Pons (tissue), 1 donor: Measurements from ENCODE around the gene SAXO1.
A peak's percentile ranks its signal among the peaks of the same experiment; 100 is the strongest.
"Not testable (repeated sequence)": the region's sequence is repeated elsewhere in the genome, so short reads cannot be mapped to it uniquely, and the experiment has no call there.

Experiments used
- DNase-seq: peaks from one replicate; pipeline ENCODE4 v3.0.0-alpha.2; 2016; ENCODE audit warnings: low spot score

Gene SAXO1

DNA sequence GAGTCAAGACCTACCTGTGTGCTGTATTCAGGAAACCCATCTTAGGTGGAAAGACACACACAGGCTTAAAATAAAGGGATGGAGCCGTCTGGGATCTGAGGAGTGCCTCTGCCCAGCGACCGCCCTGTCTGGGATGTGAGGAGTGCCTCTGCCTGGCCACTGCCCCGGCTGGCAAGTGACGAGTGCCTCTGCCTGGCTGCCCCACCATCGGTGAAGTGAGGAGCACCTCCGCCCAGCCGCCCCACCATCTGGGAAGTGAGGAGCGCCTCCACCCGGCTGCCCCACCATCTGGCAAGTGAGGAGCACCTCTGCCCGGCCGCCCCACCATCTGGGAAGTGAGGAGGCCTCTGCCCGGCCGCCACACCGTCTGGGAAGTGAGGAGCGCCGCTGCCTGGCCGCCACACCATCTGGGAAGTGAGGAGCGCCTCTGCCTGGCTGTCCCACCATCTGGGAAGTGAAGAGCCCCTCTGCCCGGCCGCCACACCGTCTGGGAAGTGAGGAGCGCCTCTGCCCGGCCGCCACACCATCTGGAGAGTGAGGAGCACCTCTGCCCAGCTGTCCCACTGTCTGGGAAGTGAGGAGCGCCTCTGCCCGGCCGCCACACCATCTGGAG, 33.7 kb downstream of the SAXO1 start:
- DNase-seq = no peak

DNA sequence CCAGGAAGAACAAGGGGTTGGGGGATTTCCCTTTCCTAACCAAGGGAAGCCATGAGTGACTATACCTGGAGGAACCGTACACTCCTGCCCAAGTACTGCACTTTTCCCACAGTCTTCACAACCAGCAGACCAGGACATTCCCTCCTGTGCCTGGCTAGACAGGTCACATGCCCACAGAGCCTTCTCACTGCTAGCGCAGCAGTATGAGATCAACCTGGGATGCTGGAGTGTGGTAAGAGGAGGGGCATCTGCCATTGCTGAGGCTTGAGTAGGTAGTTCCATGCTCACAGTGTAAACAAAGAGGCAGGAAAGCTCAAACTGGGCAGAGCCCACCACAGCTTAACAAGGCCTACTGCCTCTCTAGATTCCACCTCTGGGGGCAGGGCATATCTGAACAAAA, 35.9 kb downstream of the SAXO1 start:
- DNase-seq = no peak

- no peak for DNase-seq
Observed at GRCh38 chr9:18996211-18996610, 36.8 kb downstream of the SAXO1 start.

GRCh38 chr9:18994263-18994916, 38.6 kb downstream of the SAXO1 start:
- no peak for DNase-seq

DNA sequence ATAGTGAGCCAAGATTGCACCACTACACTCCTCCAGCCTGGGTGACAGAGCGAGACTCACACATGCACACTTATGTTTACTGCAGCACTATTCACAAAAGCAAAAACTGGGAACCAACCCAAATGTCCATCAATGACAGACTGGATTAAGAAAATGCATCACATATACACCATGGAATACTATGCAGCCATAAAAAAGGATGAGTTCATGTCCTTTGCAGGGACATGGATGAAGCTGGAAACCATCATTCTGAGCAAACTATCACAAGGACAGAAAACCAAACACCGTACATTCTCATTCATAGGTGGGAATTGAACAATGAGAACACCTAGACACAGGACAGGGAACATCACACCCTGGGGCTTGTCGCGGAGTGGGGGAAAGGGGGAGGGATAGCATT, 41.8 kb downstream of the SAXO1 start:
- DNase-seq = not testable (repeated sequence)

GRCh38 chr9:18990494-18990893, 42.5 kb downstream of the SAXO1 start:
- DNase-seq = no peak

GRCh38 chr9:18989865-18990264, 43.1 kb downstream of the SAXO1 start:
- DNase-seq = no peak

DNA sequence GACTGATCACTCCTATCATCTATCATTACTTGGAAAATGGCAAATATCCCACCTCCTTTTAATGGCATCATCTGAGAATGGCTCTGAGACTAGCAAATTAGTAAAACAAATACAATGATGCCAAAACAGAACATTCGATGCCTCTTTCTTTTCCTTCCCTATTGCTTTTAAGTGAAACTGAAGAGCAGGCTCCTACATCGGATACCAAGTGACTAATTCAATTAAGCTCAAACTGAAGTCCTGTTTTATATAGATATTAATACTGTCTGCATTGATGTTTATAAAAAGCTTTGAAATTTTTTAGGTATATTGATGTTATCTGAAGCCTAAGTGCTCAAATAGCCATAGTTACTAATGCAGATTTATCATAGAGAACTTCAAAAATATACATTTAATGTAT, 43.9 kb downstream of the SAXO1 start:
- no peak for DNase-seq

GRCh38 chr9:18988003-18988402, 45.0 kb downstream of the SAXO1 start:
- no peak for DNase-seq

- no peak for DNase-seq
Observed at GRCh38 chr9:18985996-18986395, 47.0 kb downstream of the SAXO1 start.

GRCh38 chr9:18985464-18985951, 47.5 kb downstream of the SAXO1 start:
- DNase-seq = no peak

DNA sequence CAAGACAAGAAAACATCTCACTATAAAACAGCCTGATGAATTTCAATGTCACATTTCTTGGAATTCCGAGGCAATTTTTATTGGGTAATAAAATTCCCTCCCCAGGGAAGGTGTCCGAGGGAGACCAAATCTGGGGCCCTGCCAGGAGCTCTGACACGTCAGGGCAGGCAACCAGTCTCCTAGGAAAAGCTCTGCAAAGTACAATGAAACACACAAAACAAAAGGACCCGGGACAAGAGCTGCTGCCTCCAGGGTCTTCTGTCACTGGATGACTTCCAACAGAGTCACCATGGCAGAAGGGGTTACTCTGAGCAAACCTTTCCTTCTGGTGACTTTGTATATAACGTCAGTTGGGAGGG, 50.8 kb downstream of the SAXO1 start:
- no peak for DNase-seq

- DNase-seq = no peak
Observed at GRCh38 chr9:18981476-18982261, 51.3 kb downstream of the SAXO1 start.

- peak; percentile 24 for DNase-seq
Observed at GRCh38 chr9:18980189-18980588, 52.8 kb downstream of the SAXO1 start.

DNA sequence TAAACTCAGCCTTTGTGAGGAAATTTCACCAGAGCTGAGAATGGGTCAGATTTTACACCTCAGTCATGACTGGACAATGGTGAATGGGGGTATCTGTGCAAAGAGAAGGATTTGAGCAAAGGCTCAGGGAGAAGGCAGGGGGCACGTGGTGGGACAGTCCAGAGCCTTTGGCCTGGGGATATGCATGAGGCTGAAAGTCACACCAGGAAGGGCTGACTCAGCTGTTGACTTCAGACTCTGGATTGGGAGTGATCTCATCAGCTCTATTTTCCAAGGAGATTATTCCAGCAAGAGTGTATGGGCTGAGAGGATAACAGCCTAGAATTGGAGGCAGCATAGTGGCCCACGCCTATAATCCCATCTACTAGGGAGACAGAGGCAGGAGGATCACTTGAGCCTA, 53.6 kb downstream of the SAXO1 start:
- no peak for DNase-seq

DNA sequence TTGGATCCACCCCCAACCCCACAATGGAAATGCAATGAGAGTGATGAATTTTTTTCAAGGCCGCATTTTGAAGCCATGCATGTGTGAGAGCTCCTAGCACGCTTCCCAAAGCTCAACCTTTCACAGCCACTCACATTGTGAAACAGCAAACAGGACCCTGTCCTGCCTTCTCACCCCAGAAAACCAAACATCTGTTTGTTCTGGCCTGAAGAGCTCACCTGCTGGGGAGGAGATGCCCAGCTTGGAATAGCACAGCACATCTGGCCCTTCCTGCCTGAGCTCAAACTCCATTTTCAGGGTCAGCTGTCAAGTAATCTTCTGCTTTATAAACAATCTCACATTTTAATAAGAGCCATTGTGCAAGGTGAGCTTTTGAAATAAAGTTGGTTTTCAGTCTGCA, 54.8 kb downstream of the SAXO1 start:
- no peak for DNase-seq

GRCh38 chr9:18976709-18977531, 56.1 kb downstream of the SAXO1 start:
- no peak for DNase-seq

DNA sequence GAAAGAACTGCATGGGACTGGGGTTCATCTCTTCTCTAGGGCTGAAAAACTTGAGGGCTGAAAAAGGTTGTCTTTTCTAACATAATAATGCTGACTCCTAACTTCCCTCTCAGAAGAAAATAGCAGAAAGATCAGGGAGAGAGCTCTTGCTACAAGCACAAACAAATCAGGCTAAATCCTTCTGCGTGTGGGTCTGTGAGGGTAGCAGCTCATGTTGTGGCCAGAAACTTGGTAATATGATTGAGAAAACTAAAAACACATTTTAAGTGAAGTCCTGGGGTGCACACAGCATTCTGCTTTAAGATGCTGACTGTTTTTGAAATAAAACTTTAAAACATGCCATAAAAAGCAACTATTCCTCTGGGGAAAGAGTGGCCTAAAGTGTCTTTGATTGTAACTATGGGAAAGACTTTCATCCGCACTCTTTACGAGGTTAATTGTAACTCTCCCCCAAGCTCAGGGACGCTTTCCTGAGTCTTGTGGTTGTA, 56.7 kb downstream of the SAXO1 start:
- no peak for DNase-seq

DNA sequence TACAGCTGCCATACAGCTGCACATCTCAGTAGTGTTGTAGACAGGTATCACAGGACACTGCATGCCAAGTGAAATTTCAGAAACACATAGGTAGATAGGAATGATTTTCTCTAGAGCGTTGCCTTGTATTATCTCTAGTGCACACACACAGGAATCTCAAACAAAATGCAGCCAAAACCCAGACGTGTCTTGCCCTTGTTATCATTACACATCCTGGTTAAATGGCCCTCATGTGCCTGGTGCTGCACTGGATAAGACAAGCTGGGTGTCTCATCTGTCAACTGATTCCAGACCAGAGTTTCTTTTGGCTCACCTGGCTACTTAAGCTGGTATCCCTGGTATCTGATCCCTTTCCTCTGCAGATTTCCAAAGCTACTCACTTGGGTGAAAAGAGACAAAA, 59.7 kb downstream of the SAXO1 start:
- no peak for DNase-seq

DNA sequence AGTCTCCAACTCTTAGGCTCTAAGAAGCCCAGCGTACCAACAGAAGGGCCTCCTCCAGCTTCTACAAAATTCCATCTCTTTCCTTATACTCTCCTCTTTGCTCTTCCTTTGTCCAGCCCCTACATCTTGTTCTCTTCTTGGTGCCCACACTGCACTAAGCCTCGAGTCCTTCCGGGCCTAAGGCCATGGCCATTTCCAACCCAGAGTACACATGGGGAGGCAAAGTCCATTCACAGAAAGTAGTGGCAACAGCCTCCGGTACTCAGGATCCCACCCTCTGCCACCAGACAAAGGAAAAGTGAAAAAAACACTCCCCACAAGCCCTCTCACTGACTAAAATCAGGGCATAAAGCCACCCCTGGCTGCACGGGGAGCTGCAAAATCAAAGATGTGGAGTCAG, 60.3 kb downstream of the SAXO1 start:
- DNase-seq = no peak

- DNase-seq = no peak
Observed at GRCh38 chr9:18971909-18972308, 61.1 kb downstream of the SAXO1 start.

- no peak for DNase-seq
Observed at GRCh38 chr9:18971404-18971803, 61.6 kb downstream of the SAXO1 start.
